GM13977 (cell line): ENCODE measurements around the gene ELAPOR1.

Experiments
- DNase-seq: peaks from one replicate; pipeline ENCODE4 v3.0.0; 2012; ENCODE audit warnings: low spot score
- in situ Hi-C: fragments of 300-500 bp; cut with MboI; formaldehyde crosslinking; loops from one replicate; pipeline ENCODE4 v1.12.0; 2022; ENCODE audit warnings: low sequenced_read_pairs, low pct_unique_long_range_greater_than_20kb, mixed read lengths, inconsistent platforms; ENCODE audit not compliant: unreplicated experiment
- TF ChIP-seq, protein P1 (sequence below): IDR thresholded peaks from 2 replicates; pipeline ENCODE4 v1.5.1; 2012; ENCODE audit warnings: mild to moderate bottlenecking, control low read depth; ENCODE audit not compliant: insufficient read depth; ENCODE audit errors: extremely low read depth, missing control alignments

ELAPOR1 gene

GRCh38 chr1:109111386-109112055 is 2.4 kb upstream of the ELAPOR1 start:
- in situ Hi-C loops = no loop called here
- TF ChIP-seq, protein P1, sequence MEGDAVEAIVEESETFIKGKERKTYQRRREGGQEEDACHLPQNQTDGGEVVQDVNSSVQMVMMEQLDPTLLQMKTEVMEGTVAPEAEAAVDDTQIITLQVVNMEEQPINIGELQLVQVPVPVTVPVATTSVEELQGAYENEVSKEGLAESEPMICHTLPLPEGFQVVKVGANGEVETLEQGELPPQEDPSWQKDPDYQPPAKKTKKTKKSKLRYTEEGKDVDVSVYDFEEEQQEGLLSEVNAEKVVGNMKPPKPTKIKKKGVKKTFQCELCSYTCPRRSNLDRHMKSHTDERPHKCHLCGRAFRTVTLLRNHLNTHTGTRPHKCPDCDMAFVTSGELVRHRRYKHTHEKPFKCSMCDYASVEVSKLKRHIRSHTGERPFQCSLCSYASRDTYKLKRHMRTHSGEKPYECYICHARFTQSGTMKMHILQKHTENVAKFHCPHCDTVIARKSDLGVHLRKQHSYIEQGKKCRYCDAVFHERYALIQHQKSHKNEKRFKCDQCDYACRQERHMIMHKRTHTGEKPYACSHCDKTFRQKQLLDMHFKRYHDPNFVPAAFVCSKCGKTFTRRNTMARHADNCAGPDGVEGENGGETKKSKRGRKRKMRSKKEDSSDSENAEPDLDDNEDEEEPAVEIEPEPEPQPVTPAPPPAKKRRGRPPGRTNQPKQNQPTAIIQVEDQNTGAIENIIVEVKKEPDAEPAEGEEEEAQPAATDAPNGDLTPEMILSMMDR = no peak
- no peak for DNase-seq

DNA sequence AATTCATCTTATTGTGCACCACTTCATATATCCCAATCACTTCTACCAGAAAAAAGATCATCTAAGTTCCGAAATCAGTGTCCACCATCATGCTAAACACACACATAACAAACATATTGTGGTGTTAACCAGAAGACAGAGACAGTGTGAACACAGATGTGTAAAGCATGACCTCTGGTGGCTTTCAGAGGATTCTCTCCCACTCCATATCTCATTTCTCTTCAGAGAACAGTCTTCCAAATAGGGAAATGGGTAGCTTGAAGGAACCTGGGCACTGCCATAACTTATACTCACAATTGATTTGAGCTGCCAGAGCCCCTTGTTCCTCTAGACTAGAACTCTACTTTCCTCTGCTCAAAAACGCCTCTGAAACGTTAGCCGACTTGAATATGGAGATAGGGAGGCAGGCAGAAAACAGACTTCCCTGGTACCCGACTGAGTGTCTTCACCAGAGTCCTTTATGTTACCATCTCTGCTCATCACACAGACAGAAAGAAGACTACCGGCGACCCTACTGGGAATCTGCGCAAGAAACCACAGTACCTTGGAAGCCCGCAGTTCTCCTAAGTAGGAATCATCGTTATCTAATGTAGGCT is 1.8 kb upstream of the ELAPOR1 start:
- DNase-seq = no peak
- in situ Hi-C loops = no loop called here
- TF ChIP-seq, protein P1 = peak; percentile 40

DNA sequence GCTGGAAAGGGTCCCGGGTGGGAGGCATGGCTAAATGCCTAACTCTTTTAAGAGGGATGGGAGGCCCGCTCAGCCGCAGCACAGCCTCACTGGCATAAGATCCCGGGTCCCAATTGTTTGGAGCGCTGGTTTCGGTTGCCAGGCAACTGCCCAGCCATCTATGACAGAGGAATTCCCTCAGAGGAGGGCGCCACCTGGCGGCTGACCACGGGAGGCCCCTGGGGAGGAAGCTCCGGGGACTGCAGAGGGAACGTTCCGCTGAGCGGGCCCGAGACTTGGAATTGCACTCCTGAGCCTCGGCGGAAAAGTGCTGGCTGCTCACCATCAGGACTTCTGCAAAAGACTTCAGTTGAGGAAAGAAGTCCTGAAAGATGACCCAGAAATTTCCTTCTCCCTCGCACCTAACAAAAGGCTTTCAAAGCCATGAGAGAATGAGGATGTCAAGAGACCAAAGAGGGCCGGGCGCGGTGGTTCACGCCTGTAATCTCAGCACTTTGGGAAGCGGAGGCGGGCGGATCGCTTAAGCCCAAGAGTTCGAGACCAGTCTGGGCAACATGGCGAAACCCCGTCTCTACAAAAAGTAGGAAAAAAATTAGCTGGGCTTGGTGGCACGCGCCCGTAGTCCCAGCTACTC is 1.1 kb upstream of the ELAPOR1 start:
- peak; percentile 82 for DNase-seq
- in situ Hi-C loops = no loop called here
- TF ChIP-seq, protein P1 = peak; percentile 94

DNA sequence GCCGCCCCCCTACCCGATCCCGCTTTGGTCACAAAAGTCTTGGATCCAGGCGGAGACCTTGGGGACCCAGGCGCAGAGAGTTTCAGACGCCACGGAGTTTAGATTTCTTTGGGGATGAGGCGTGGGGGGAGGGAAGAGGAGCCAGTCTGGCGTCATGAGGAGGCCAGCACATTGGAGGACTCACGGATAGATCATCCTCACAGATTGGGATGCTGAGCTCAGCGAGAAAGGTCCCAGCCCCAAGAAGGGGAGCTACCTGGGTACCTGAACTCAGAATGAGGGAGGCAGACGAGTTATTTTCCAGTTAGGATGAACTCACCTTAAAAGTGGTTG is 393 bp downstream of the ELAPOR1 start:
- in situ Hi-C loops = no loop called here

GRCh38 chr1:109115685-109116084 is 1.8 kb downstream of the ELAPOR1 start:
- in situ Hi-C loops = no loop called here
- no peak for DNase-seq

More for the DNA sequence above, 393 bp downstream of the ELAPOR1 start:
- TF ChIP-seq, protein P1 = no peak
- DNase-seq = no peak

GRCh38 chr1:109116286-109116685 is 2.4 kb downstream of the ELAPOR1 start:
- TF ChIP-seq, protein P1 = no peak
- in situ Hi-C loops = no loop called here
- DNase-seq = no peak

More at GRCh38 chr1:109115685-109116084, 1.8 kb downstream of the ELAPOR1 start:
- TF ChIP-seq, protein P1 = no peak
